Activated CD4-positive, CD25-positive, alpha-beta regulatory T cell treated with anti-CD3 and anti-CD28 coated beads, Interleukin-2, amount 50 U/mL, for 24 hours (primary cell): ENCODE data around the gene ILDR2.

ENCODE experiments used
- ATAC-seq, 2 donors: fragments of 150-1000 bp; cut with Tn5 transposase; one replicate each; pipeline ENCODE4 v1.10.0; 2021; ENCODE audit warnings: mild to moderate bottlenecking in 1 of 2, moderate library complexity in 1 of 2

The ILDR2 gene

GRCh38 chr1:166969074-166969677, 6.2 kb downstream of the ILDR2 start:
- ATAC-seq, result peak in 1 of 2 donors; percentile 35

- no peak for ATAC-seq
Observed at GRCh38 chr1:166960858-166961474, 14.4 kb downstream of the ILDR2 start.

- ATAC-seq, result no peak
Observed at GRCh38 chr1:166956872-166957271, 18.5 kb downstream of the ILDR2 start.

- ATAC-seq, result no peak
Observed at GRCh38 chr1:166956057-166956850, 19.1 kb downstream of the ILDR2 start.

- no peak for ATAC-seq
Observed at GRCh38 chr1:166953491-166953890, 21.8 kb downstream of the ILDR2 start.

- ATAC-seq, result no peak
Observed at GRCh38 chr1:166952002-166952746, 23.2 kb downstream of the ILDR2 start.

- ATAC-seq, result no peak
Observed at GRCh38 chr1:166951050-166951449, 24.3 kb downstream of the ILDR2 start.

GRCh38 chr1:166950156-166950555, 25.2 kb downstream of the ILDR2 start:
- no peak for ATAC-seq

- ATAC-seq, result no peak
Observed at GRCh38 chr1:166948856-166949350, 26.4 kb downstream of the ILDR2 start.

GRCh38 chr1:166947398-166948043, 27.8 kb downstream of the ILDR2 start:
- ATAC-seq, result no peak

GRCh38 chr1:166944186-166944967, 31.0 kb downstream of the ILDR2 start:
- no peak for ATAC-seq

- ATAC-seq, result no peak
Observed at GRCh38 chr1:166939741-166940375, 35.5 kb downstream of the ILDR2 start.

- ATAC-seq, result no peak
Observed at GRCh38 chr1:166937962-166938361, 37.4 kb downstream of the ILDR2 start.

GRCh38 chr1:166937329-166937728, 38.0 kb downstream of the ILDR2 start:
- no peak for ATAC-seq

GRCh38 chr1:166933633-166934032, 41.7 kb downstream of the ILDR2 start:
- ATAC-seq, result no peak

GRCh38 chr1:166933140-166933539, 42.2 kb downstream of the ILDR2 start:
- no peak for ATAC-seq

GRCh38 chr1:166929911-166930310, 45.4 kb downstream of the ILDR2 start:
- no peak for ATAC-seq

- ATAC-seq, result no peak
Observed at GRCh38 chr1:166927701-166928100, 47.6 kb downstream of the ILDR2 start.

GRCh38 chr1:166925810-166926478, 49.4 kb downstream of the ILDR2 start:
- no peak for ATAC-seq

GRCh38 chr1:166924823-166925541, 50.4 kb downstream of the ILDR2 start:
- no peak for ATAC-seq
